BE2C (cell line): ENCODE measurements around the gene EVA1B.

Experiments used
- DNase-seq: peaks from one replicate; pipeline ENCODE4 v3.0.0-alpha.2; 2020
- H3K27me3 ChIP-seq: fragments of 250-450 bp; sonication (Bioruptor Pico); 2 replicates; pipeline ENCODE4 v1.5.1; 2020; ENCODE audit warnings: mild to moderate bottlenecking
- H3K36me3 ChIP-seq: fragments of 250-450 bp; sonication (Bioruptor Pico); 2 replicates; pipeline ENCODE4 v1.5.1; 2020; ENCODE audit warnings: mild to moderate bottlenecking
- H3K4me1 ChIP-seq: fragments of 250-450 bp; sonication (Bioruptor Pico); 2 replicates; pipeline ENCODE4 v1.5.1; 2020
- H3K4me3 ChIP-seq: 2 replicates; pipeline ENCODE4 v1.5.1; 2011; ENCODE audit warnings: low read depth, low read length
- H3K9me3 ChIP-seq: fragments of 250-450 bp; sonication (Bioruptor Pico); 2 replicates; pipeline ENCODE4 v1.5.1; 2020
- CTCF ChIP-seq: IDR thresholded peaks from 2 replicates; pipeline ENCODE4 v1.5.1; 2012; ENCODE audit warnings: mild to moderate bottlenecking, low read depth, low read length

EVA1B gene

GRCh38 chr1:36349839-36350238, 26.4 kb upstream of the EVA1B start:
- Histone ChIP-seq H3K36me3 (peaks cover 7% of the 10 kb centered on the region; the same call in 1 of the 2 replicates), H3K4me3 (no peak overlapping the region), H3K27me3 (no peaks in the 10 kb centered on the region), H3K9me3 (no peaks in the 10 kb centered on the region), H3K4me1 (peaks cover 9% of the 10 kb centered on the region)
- no peak for TF ChIP-seq CTCF
- DNase-seq, result no peak

DNA sequence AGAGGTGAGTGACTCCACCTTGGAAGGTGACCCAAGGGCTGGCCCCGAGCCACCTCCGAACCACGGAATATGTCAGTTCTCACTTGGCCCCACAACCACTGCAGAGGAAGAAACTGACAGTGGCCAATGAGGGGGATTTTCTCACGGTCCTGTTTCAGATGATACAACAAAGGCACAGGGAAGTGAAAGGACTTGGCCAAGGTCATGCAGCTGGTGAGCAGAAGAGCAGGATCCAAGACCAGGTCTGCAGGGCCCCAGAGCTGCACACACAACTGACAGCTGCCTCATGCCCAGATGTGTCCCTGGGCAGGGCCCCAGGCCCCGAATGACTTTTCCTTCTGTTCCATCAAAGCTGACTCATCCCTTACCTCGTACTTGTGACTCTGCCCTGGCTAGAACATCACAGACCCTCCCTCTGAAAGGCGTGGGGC, 25.8 kb upstream of the EVA1B start:
- TF ChIP-seq CTCF, result no peak
- Histone ChIP-seq H3K9me3 (no peaks in the 10 kb centered on the region), H3K36me3 (peaks cover 7% of the 10 kb centered on the region; the same call in 1 of the 2 replicates), H3K4me1 (peaks cover 9% of the 10 kb centered on the region), H3K4me3 (no peak overlapping the region), H3K27me3 (no peaks in the 10 kb centered on the region)
- no peak for DNase-seq

DNA sequence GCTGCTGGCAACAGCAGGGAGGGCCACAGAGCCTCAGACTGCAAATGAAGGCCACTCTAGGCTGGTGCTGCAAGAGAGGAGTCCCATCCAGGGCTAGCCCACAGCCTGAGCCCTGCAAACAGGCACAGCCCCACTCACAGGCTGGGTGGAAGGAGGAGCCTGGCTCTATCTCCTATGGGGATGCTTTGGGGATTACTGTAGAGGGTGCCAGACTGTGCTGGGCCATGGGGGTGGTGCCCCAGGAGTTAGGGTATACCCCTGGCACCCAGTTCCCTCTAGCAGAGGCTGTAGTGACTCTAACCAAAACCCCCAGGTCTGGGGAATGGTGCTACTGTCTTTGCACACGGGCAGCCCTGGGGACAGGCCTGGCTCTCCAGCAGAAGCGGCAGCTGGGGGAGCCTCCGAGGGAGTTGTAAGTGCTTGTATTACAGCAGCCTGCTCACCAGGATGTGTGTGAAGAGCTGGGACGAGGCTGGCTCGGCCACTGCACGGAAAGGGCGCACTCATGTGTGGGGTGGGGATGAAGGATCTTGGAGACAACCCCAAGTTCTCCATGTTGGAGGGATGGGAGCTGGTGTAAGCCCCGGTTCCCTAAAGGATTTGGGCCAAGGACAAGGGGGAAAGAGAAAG, 23.4 kb upstream of the EVA1B start:
- Histone ChIP-seq H3K9me3 (no peaks in the 10 kb centered on the region), H3K27me3 (no peaks in the 10 kb centered on the region), H3K36me3 (peaks cover 7% of the 10 kb centered on the region; the same call in 1 of the 2 replicates), H3K4me3 (no peak overlapping the region), H3K4me1 (peaks cover 3% of the 10 kb centered on the region)
- DNase-seq, result no peak
- no peak for TF ChIP-seq CTCF

GRCh38 chr1:36345353-36345752, 21.9 kb upstream of the EVA1B start:
- no peak for DNase-seq
- no peaks in the 10 kb centered on the region for H3K9me3 ChIP-seq
- no peak for TF ChIP-seq CTCF
- no peak overlapping the region for H3K4me3 ChIP-seq
- no peaks in the 10 kb centered on the region for H3K27me3 ChIP-seq
- H3K36me3 ChIP-seq, result peaks cover 7% of the 10 kb centered on the region; the same call in 1 of the 2 replicates
- no peaks in the 10 kb centered on the region for H3K4me1 ChIP-seq

GRCh38 chr1:36344395-36344680, 20.9 kb upstream of the EVA1B start:
- peaks cover 7% of the 10 kb centered on the region; the same call in 1 of the 2 replicates for H3K36me3 ChIP-seq
- H3K4me1 ChIP-seq, result no peaks in the 10 kb centered on the region
- H3K4me3 ChIP-seq, result no peak overlapping the region
- no peaks in the 10 kb centered on the region for H3K9me3 ChIP-seq
- H3K27me3 ChIP-seq, result no peaks in the 10 kb centered on the region
- no peak for DNase-seq
- no peak for TF ChIP-seq CTCF

GRCh38 chr1:36343651-36344394, 20.4 kb upstream of the EVA1B start:
- DNase-seq, result no peak
- Histone ChIP-seq H3K9me3 (no peaks in the 10 kb centered on the region), H3K36me3 (peaks cover 7% of the 10 kb centered on the region; the same call in 1 of the 2 replicates), H3K4me1 (no peaks in the 10 kb centered on the region), H3K4me3 (no peak overlapping the region), H3K27me3 (no peaks in the 10 kb centered on the region)
- TF ChIP-seq CTCF, result no peak
